GM12892 (cell line): ENCODE results near the gene FBRSL1.

Source experiments
- POLR2A ChIP-seq: IDR thresholded peaks from 2 replicates; pipeline ENCODE4 v1.6.1; 2011; ENCODE audit warnings: low read depth, low read length, control low read depth
- POLR2AphosphoS5 ChIP-seq: IDR thresholded peaks from 2 replicates; pipeline ENCODE4 v1.6.1; 2011; ENCODE audit warnings: low read depth, low read length, control low read depth

GRCh38 chr12:132529156-132529839 lies 39.3 kb downstream of the FBRSL1 start:
- TF ChIP-seq POLR2A (no peak), POLR2AphosphoS5 (no peak)
